HepG2 (cell line): Measurements from ENCODE around the gene RPS14. TPM values are rescaled to one million over a fixed set of nuclear protein-coding genes. Genes with fewer than 3 reads are reported as not detected.

Experiments
- ATAC-seq: fragments of 200-7000 bp; cut with Tn5 transposase; 3 replicates; pipeline ENCODE4 v1.9.1; 2020; ENCODE audit warnings: mild to moderate bottlenecking, moderate library complexity
- BruUV-seq: library from RNA; stranded (reverse); fragments of 400-500 nt; replicated peaks from 2 replicates; lab custom pipeline; 2021; lab: Mats Ljungman, UMichigan
- CTCF ChIA-PET: fragments of 300-600 bp; formaldehyde crosslinking; extraction: SDS; loops from one replicate; lab custom pipeline; 2021; ENCODE audit warnings: low total read pairs, inconsistent platforms, low intra/inter-chr PET ratio; lab: Yijun Ruan, JAX
- POLR2A ChIA-PET: fragments of 350-600 bp; sonication (Branson Sonifier 250); formaldehyde crosslinking; loops from one replicate; lab custom pipeline; 2020; ENCODE audit warnings: antibody characterized with exemption, inconsistent platforms; lab: Yijun Ruan, JAX
- DNase-seq: peaks from one replicate; pipeline ENCODE4 v3.0.0-alpha.2; 2015; ENCODE audit warnings: low spot score
- FAIRE-seq: peaks from 3 replicates; lab custom pipeline; 2011; peaks lifted over from hg19 to GRCh38; lab: Jason Lieb, UNC
- H2AFZ ChIP-seq: one replicate; pipeline ENCODE4 v1.6.1; 2011; ENCODE audit warnings: low read length, inconsistent platforms
- H3K27ac ChIP-seq: fragments of 300-600 bp; 3 replicates; pipeline ENCODE4 v1.8.0; 2011; ENCODE audit warnings: mixed run types, mild to moderate bottlenecking, mixed read lengths, low read length, inconsistent platforms; ENCODE audit not compliant: insufficient read depth; ENCODE audit errors: extremely low read length
- H3K27me3 ChIP-seq, 2 experiments: fragments of 200-600 bp in 1 of 2; 2 replicates in 1 of 2; 3 replicates in 1 of 2; pipeline versions ENCODE4 v1.6.0 to v1.8.0; 2011; ENCODE audit warnings: low read length in 2 of 2, mild to moderate bottlenecking in 2 of 2, moderate library complexity in 2 of 2, inconsistent platforms in 1 of 2; ENCODE audit not compliant: insufficient read depth in 2 of 2, control insufficient read depth in 1 of 2
- H3K36me3 ChIP-seq, 2 experiments: fragments of 200-600 bp in 1 of 2; replicated peaks in 1 of 2; 2 replicates in 1 of 2; 3 replicates in 1 of 2; pipeline versions ENCODE4 v1.5.1 to v1.8.0; 2011; ENCODE audit warnings: low read length in 2 of 2, inconsistent platforms in 1 of 2; ENCODE audit not compliant: insufficient read depth in 2 of 2, control insufficient read depth in 1 of 2
- H3K4me1 ChIP-seq: 2 replicates; pipeline ENCODE4 v1.5.1; 2012; ENCODE audit warnings: low read length, inconsistent platforms; ENCODE audit not compliant: insufficient read depth
- H3K4me2 ChIP-seq: 2 replicates; pipeline ENCODE4 v1.6.0; 2011; ENCODE audit warnings: low read depth, low read length, inconsistent platforms
- H3K4me3 ChIP-seq, 3 experiments: fragments of 200-600 bp in 1 of 3; sonication (generic), shearing (Covaris generic) in 1 of 3; replicated peaks in 1 of 3; 2 replicates each; pipeline ENCODE4 v1.5.1; 2011 to 2016; ENCODE audit warnings: low read length in 3 of 3, inconsistent platforms in 2 of 3, low read depth in 2 of 3, mild to moderate bottlenecking in 2 of 3, control low read depth in 1 of 3, mixed read lengths in 1 of 3; ENCODE audit not compliant: insufficient read depth in 1 of 3
- H3K79me2 ChIP-seq: one replicate; pipeline ENCODE4 v1.6.1; 2011; ENCODE audit warnings: low read length, inconsistent platforms; ENCODE audit not compliant: insufficient read depth
- H3K9ac ChIP-seq: 2 replicates; pipeline ENCODE4 v1.6.0; 2011; ENCODE audit warnings: mild to moderate bottlenecking, low read depth, low read length, inconsistent platforms; ENCODE audit not compliant: insufficient read depth
- H3K9me3 ChIP-seq: 2 replicates; pipeline ENCODE4 v1.5.1; 2012; ENCODE audit warnings: mild to moderate bottlenecking, low read length
- H4K20me1 ChIP-seq: 2 replicates; pipeline ENCODE4 v1.6.0; 2011; ENCODE audit warnings: inconsistent platforms, mild to moderate bottlenecking, low read length, moderate library complexity; ENCODE audit not compliant: insufficient read depth
- AKNA ChIP-seq: sonication (generic); formaldehyde crosslinking; IDR thresholded peaks from 2 replicates; pipeline ENCODE4 v1.4.0; 2020; ENCODE audit warnings: missing genetic modification reagents, borderline replicate concordance
- JUND ChIP-seq: sonication (generic); formaldehyde crosslinking; IDR thresholded peaks from 2 replicates; pipeline ENCODE4 v1.8.0; 2022; ENCODE audit warnings: mild to moderate bottlenecking, missing genetic modification reagents
- NCOR1 ChIP-seq: fragments of 200-600 bp; sonication (generic); IDR thresholded peaks from 2 replicates; pipeline ENCODE4 v1.7.0; 2017; ENCODE audit warnings: antibody characterized with exemption, low read length, borderline replicate concordance
- ZFP90 ChIP-seq: sonication (generic); formaldehyde crosslinking; IDR thresholded peaks from 2 replicates; pipeline ENCODE4 v1.8.0; 2022; ENCODE audit warnings: missing genetic modification reagents, mild to moderate bottlenecking, inconsistent platforms, borderline replicate concordance
- ZNF30 ChIP-seq: sonication (generic); formaldehyde crosslinking; IDR thresholded peaks from 2 replicates; pipeline ENCODE4 v1.5.0; 2020; ENCODE audit warnings: mild to moderate bottlenecking, missing genetic modification reagents
- ZSCAN22 ChIP-seq: sonication (generic); formaldehyde crosslinking; IDR thresholded peaks from 2 replicates; pipeline ENCODE4 v1.4.0; 2020; ENCODE audit warnings: mild to moderate bottlenecking, missing genetic modification reagents
- in situ Hi-C: cut with HindIII; loops from 2 replicates; pipeline ENCODE4 v1.10.0; 2017; ENCODE audit warnings: low pct_unique_long_range_greater_than_20kb; ENCODE audit not compliant: extremely low pct_ligation_motif_present
- intact Hi-C: fragments of 100-400 bp; cut with micrococcal nuclease; formaldehyde crosslinking; loops from one replicate; pipeline ENCODE4 v1.10.0; 2022; ENCODE audit not compliant: unreplicated experiment
- polyA plus RNA-seq, 8 experiments: library from polyadenylated mRNA; depleted of rRNA in 3 of 8; stranded (reverse) in 7 of 8; unstranded in 1 of 8; fragments of >200 nt; fragmentation: Illumina TruSeq in 4 of 8; extraction: Trizol in 4 of 8; gene quantifications; 2 replicates each; pipeline versions ENCODE4 v1.2.1 to v1.2.3, GENCODE V29; 2011 to 2016; ENCODE audit warnings: low read depth in 4 of 8, missing spikeins in 1 of 8, mixed read lengths in 1 of 8; ENCODE audit not compliant: insufficient read depth in 1 of 8
- total RNA-seq, 5 experiments: library from RNA; depleted of rRNA; stranded (reverse); fragments of >200 nt; fragmentation: Illumina TruSeq; extraction: Trizol; gene quantifications; 2 replicates each; pipeline ENCODE4 v1.2.3, GENCODE V29; 2016; ENCODE audit warnings: low read depth in 1 of 5

Gene RPS14
- total and polyA plus RNA-seq, 2 of the 13 experiments (the other 11 are each of a cell fraction or from before 2014, with no cell fraction given) = 2,116 to 3,295 TPM

- intact Hi-C loops (no loop called here), in situ Hi-C loops (no loop called here)
- no TSS peak for BruUV-seq
- Histone ChIP-seq H3K79me2 (peaks cover 82% of the 10 kb centered on the region), H4K20me1 (peaks cover 59% of the 10 kb centered on the region), H2AFZ (no peak overlapping the region), H3K4me3 (no peak overlapping the region), H3K9ac (no peak overlapping the region), H3K36me3 (peaks cover 3 to 42% of the 10 kb centered on the region in 2 experiments; a peak in 3 of 5 replicates), H3K27me3 (no peaks in the 10 kb centered on the region), H3K27ac (no peak overlapping the region), H3K4me2 (no peak overlapping the region), H3K9me3 (no peaks in the 10 kb centered on the region), H3K4me1 (peaks cover 80% of the 10 kb centered on the region)
- TF ChIP-seq AKNA (CRISPR knock-in tag) (no peak), JUND (CRISPR knock-in tag) (no peak), ZSCAN22 (CRISPR knock-in tag) (no peak), ZFP90 (CRISPR knock-in tag) (no peak), NCOR1 (no peak), ZNF30 (CRISPR knock-in tag) (no peak)
- no peak for DNase-seq
- CTCF ChIA-PET = no interaction called here
- ATAC-seq = no peak
- POLR2A ChIA-PET = interaction anchor here (1.0 to 1.8 kb wide), 4 partner anchors 11 to 44 kb away, joined by 3 to 6 read pairs (median 4); no protein-coding TSS in a partner anchor
- no peak for FAIRE-seq
Observed at GRCh38 chr5:150498971-150499370, 49.4 kb upstream of the RPS14 start.
